CD4-positive, alpha-beta T cell treated with Interferon alpha-2 for 1 hour (primary cell): ENCODE data around the gene RBM3.

Experiments used
- DNase-seq, 2 donors: peaks; one replicate each; pipeline ENCODE4 v3.0.0-alpha.2; 2020 to 2022

The RBM3 gene

GRCh38 chrX:48578661-48579128, 4.4 kb downstream of the RBM3 start:
- no peak for DNase-seq

GRCh38 chrX:48579259-48579658, 5.0 kb downstream of the RBM3 start:
- DNase-seq, result no peak

- DNase-seq, result no peak
These were observed 6.4 kb downstream of the RBM3 start for GRCh38 chrX:48580662-48581061.

GRCh38 chrX:48584698-48585097, 10.4 kb downstream of the RBM3 start:
- DNase-seq, result no peak

- DNase-seq, result no peak
These were observed 15.3 kb downstream of the RBM3 start for GRCh38 chrX:48589482-48590162.

GRCh38 chrX:48590203-48591103, 16.2 kb downstream of the RBM3 start:
- no peak for DNase-seq

GRCh38 chrX:48591255-48591791, 17.0 kb downstream of the RBM3 start:
- DNase-seq, result no peak

GRCh38 chrX:48592971-48593370, 18.7 kb downstream of the RBM3 start:
- DNase-seq, result no peak

GRCh38 chrX:48595929-48596328, 21.6 kb downstream of the RBM3 start:
- no peak for DNase-seq

- DNase-seq, result peak; percentile 94
These were observed 23.3 kb downstream of the RBM3 start, which contains the start of gene WDR13 for GRCh38 chrX:48597353-48598264. WDR13 (plus strand) TSS chrX:48597492; CDS start chrX:48597997, 505 bp downstream.

GRCh38 chrX:48598614-48599013, 24.3 kb downstream of the RBM3 start:
- DNase-seq, result no peak

- DNase-seq, result no peak
These were observed 25.1 kb downstream of the RBM3 start for GRCh38 chrX:48599341-48599740.

- DNase-seq, result no peak
These were observed 25.9 kb downstream of the RBM3 start for GRCh38 chrX:48600226-48600625.

GRCh38 chrX:48601741-48602394, 27.6 kb downstream of the RBM3 start:
- DNase-seq, result no peak

- no peak for DNase-seq
These were observed 30.4 kb downstream of the RBM3 start for GRCh38 chrX:48604701-48605100.

- DNase-seq, result no peak
These were observed 31.8 kb downstream of the RBM3 start for GRCh38 chrX:48606091-48606490.

- DNase-seq, result no peak
These were observed 37.4 kb downstream of the RBM3 start for GRCh38 chrX:48611703-48612102.

GRCh38 chrX:48613502-48614160, 39.3 kb downstream of the RBM3 start:
- DNase-seq, result no peak

GRCh38 chrX:48616576-48616975, 42.3 kb downstream of the RBM3 start:
- DNase-seq, result no peak

- no peak for DNase-seq
These were observed 43.5 kb downstream of the RBM3 start for GRCh38 chrX:48617542-48618340.
